NB4 (cell line): ENCODE measurements around the gene MADD.

Experiments
- DNase-seq: peaks from one replicate; pipeline ENCODE4 v3.0.0; 2010; ENCODE audit warnings: low read depth
- H3K4me3 ChIP-seq: one replicate; pipeline ENCODE4 v1.5.1; 2011; ENCODE audit warnings: mild to moderate bottlenecking, low read depth, low read length, moderate library complexity
- MYC ChIP-seq: IDR thresholded peaks from 2 replicates; pipeline ENCODE4 v1.6.1; 2011; ENCODE audit warnings: low read depth, low read length
- POLR2A ChIP-seq: IDR thresholded peaks from 2 replicates; pipeline ENCODE4 v1.6.1; 2011; ENCODE audit warnings: mild to moderate bottlenecking; ENCODE audit not compliant: insufficient read length; ENCODE audit errors: extremely low read depth
- TF ChIP-seq, protein P1 (sequence below): IDR thresholded peaks from one replicate; pipeline ENCODE4 v1.5.1; 2012; ENCODE audit warnings: low read depth, low read length
- TF ChIP-seq, protein P2 (sequence below): IDR thresholded peaks from 2 replicates; pipeline ENCODE4 v1.6.1; 2011; ENCODE audit warnings: low read depth, low read length

MADD gene

DNA sequence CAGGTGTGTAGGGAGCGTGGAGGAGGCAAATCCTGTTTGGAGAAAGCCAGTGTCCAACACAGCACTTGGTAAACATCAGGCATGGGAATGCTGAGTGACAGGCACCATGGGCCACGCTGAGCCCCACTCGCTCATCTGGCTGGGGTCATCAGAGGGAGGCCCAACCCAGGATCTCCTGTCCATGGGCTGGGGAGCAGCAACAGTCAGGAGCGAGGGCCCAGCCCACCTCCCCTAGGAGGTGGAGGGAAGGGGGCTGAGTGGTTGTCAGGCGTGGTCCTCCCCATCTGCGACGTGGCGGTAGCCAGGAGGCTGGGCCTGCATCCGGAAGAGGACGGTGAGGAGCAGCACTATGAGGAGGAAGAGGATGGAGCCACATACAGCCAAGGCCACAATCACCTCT is 30.1 kb upstream of the MADD start:
- TF ChIP-seq POLR2A (no peak), MYC (no peak)
- TF ChIP-seq, protein P1, sequence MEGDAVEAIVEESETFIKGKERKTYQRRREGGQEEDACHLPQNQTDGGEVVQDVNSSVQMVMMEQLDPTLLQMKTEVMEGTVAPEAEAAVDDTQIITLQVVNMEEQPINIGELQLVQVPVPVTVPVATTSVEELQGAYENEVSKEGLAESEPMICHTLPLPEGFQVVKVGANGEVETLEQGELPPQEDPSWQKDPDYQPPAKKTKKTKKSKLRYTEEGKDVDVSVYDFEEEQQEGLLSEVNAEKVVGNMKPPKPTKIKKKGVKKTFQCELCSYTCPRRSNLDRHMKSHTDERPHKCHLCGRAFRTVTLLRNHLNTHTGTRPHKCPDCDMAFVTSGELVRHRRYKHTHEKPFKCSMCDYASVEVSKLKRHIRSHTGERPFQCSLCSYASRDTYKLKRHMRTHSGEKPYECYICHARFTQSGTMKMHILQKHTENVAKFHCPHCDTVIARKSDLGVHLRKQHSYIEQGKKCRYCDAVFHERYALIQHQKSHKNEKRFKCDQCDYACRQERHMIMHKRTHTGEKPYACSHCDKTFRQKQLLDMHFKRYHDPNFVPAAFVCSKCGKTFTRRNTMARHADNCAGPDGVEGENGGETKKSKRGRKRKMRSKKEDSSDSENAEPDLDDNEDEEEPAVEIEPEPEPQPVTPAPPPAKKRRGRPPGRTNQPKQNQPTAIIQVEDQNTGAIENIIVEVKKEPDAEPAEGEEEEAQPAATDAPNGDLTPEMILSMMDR = no peak
- TF ChIP-seq, protein P2, sequence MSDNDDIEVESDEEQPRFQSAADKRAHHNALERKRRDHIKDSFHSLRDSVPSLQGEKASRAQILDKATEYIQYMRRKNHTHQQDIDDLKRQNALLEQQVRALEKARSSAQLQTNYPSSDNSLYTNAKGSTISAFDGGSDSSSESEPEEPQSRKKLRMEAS = no peak
- no peak for DNase-seq
- no peak overlapping the region for H3K4me3 ChIP-seq

DNA sequence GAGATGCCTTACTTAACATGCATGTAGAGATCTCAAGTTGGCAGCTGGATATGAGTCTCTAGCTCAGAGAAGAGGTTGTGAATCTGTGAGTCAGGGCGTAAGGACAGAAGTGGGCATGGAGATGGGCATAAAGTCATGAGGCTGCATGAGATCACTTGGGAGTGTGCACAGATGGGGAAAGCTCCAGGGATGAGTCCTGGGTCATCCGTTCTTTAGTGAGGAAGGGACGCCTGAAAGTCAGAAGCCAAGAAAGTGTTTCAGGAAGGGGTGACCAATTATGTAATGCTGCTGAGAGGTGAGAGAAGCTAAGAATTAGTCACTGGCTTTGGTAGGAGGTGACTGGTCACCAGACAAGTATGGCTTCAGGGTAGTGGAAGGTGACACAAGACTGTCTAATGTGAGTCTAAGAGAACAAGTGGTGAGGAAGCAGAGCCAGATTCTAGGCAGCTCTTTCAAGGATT is 28.1 kb upstream of the MADD start:
- DNase-seq = no peak
- no peak overlapping the region for H3K4me3 ChIP-seq
- TF ChIP-seq POLR2A (no peak), MYC (no peak)
- TF ChIP-seq, protein P1 = no peak
- TF ChIP-seq, protein P2 = no peak

DNA sequence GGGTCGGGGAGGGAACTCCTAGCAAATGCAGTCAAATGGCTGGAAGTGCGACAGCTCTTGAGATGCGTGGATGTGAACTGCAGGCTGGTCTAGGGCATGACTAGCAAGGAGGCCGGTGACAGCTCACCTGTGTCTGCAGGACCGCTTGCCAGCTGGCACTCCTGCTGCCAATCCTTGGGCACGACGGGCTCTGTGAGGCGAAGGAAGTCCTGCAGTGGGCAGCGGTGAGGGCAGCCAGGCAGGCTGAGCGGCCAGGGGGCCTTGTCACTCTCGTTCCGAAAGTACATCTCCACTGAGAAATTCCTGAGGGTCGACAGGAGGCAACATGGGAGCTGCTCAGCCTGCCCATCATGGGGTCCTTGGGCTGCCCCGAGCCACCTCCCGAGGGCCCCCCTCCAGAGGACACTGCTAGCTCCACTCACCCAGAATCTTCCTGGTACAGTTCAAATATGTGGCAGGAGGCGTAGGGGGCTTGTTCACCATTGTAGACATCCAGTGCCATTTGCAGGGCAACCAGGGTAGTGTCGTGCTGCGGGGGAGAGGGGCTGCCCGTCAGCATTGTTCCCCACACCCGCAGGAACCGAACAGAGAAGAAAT is 27.2 kb upstream of the MADD start:
- TF ChIP-seq MYC = no peak
- TF ChIP-seq, protein P1 = no peak
- H3K4me3 ChIP-seq = no peak overlapping the region
- no peak for DNase-seq

DNA sequence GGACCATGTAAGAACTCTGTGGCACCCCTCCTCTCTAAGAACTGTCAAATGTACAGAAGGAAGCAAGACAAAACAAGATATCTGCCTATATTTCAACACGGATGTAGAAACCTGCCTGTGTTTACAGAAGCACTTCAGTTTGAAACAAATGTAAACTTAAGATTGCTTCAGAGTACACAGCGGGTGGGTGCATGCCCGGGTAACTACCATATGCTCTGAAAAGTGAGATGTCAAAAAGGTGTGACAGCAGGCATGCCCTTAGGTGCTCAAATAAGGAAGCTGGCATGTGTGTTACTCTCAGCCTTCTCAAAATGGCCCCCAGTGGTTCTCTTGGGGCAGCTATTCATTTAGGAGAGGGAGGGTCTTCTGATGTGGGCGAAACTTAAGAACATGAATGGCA is 26.5 kb upstream of the MADD start:
- DNase-seq = no peak
- no peak for TF ChIP-seq POLR2A
- TF ChIP-seq, protein P2 = no peak
- no peak for TF ChIP-seq MYC
- TF ChIP-seq, protein P1 = no peak
- no peak overlapping the region for H3K4me3 ChIP-seq

DNA sequence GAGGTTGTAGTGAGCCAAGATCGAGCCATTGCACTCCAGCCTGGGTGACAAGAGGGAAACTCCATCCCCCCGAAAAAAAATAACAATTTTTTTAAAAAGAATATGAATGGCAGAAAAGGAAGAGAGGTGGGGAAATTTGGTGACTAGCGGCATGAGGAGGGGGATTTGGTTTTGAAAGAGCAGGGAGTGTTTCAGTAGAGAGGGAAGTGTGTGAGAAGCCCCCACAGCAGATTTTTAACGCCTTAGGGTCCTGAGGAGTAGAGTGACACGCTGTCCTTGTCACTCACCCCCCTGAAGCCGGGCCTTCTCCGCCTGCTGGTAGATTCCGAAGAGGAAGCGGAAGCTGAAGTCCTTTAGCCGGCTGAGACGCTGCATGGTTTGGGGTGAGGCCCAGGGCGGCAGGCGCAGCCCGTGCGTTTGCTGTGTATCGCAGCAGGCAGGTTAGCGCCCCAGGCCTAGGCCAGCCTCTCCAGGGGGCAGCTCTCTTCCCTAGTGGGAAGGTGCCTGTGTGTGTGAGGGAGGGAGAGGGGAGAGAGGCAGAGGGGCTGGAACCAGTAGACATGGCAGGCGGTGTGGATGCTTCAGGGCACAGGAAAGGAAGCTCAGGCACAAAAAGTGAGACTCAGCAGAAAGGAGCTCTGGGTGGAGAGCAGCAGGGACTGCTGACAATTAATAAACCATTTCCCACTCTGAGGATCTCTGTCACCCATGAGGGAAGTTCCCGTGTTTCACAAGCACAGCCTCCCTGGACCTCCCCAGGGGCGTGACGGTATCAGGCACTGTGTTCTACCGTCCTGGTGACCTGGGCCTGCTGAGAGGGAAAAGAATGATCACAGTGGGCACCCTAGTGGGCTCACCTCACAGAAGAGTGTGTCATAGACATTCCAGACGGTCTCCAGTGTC is 25.2 kb upstream of the MADD start:
- DNase-seq = no peak
- TF ChIP-seq, protein P2 = no peak
- TF ChIP-seq POLR2A (no peak), MYC (no peak)
- TF ChIP-seq, protein P1 = no peak
- no peak overlapping the region for H3K4me3 ChIP-seq
